Measurements from ENCODE around the gene THOC3.
"Not testable (repeated sequence)": the region's sequence is repeated elsewhere in the genome, so short reads cannot be mapped to it uniquely, and the experiment has no call there.

- TF ChIP-seq, protein P1, sequence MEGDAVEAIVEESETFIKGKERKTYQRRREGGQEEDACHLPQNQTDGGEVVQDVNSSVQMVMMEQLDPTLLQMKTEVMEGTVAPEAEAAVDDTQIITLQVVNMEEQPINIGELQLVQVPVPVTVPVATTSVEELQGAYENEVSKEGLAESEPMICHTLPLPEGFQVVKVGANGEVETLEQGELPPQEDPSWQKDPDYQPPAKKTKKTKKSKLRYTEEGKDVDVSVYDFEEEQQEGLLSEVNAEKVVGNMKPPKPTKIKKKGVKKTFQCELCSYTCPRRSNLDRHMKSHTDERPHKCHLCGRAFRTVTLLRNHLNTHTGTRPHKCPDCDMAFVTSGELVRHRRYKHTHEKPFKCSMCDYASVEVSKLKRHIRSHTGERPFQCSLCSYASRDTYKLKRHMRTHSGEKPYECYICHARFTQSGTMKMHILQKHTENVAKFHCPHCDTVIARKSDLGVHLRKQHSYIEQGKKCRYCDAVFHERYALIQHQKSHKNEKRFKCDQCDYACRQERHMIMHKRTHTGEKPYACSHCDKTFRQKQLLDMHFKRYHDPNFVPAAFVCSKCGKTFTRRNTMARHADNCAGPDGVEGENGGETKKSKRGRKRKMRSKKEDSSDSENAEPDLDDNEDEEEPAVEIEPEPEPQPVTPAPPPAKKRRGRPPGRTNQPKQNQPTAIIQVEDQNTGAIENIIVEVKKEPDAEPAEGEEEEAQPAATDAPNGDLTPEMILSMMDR (conservative IDR thresholded peaks at IDR 0.05; ENCODE audit: low read depth in 2 of 2), result not testable (repeated sequence)
- not testable (repeated sequence) for TF ChIP-seq POLR2AphosphoS5 (IDR thresholded peaks at IDR 0.05; ENCODE audit: low read depth); EZH2 (IDR thresholded peaks at IDR 0.05; ENCODE audit: low read depth, unreplicated experiment); EZH2phosphoT487 (IDR thresholded peaks at IDR 0.05; ENCODE audit: unreplicated experiment); JUNB (IDR thresholded peaks at IDR 0.05; ENCODE audit: unreplicated experiment); ZNF331 (CRISPR knock-in tag; IDR thresholded peaks at IDR 0.05; ENCODE audit: low read depth); STAT1 (IDR thresholded peaks at IDR 0.05; ENCODE audit: unreplicated experiment); CREB1 (CRISPR knock-in tag; IDR thresholded peaks at IDR 0.05; ENCODE audit: low read depth)
- TF ChIP-seq, protein P2, sequence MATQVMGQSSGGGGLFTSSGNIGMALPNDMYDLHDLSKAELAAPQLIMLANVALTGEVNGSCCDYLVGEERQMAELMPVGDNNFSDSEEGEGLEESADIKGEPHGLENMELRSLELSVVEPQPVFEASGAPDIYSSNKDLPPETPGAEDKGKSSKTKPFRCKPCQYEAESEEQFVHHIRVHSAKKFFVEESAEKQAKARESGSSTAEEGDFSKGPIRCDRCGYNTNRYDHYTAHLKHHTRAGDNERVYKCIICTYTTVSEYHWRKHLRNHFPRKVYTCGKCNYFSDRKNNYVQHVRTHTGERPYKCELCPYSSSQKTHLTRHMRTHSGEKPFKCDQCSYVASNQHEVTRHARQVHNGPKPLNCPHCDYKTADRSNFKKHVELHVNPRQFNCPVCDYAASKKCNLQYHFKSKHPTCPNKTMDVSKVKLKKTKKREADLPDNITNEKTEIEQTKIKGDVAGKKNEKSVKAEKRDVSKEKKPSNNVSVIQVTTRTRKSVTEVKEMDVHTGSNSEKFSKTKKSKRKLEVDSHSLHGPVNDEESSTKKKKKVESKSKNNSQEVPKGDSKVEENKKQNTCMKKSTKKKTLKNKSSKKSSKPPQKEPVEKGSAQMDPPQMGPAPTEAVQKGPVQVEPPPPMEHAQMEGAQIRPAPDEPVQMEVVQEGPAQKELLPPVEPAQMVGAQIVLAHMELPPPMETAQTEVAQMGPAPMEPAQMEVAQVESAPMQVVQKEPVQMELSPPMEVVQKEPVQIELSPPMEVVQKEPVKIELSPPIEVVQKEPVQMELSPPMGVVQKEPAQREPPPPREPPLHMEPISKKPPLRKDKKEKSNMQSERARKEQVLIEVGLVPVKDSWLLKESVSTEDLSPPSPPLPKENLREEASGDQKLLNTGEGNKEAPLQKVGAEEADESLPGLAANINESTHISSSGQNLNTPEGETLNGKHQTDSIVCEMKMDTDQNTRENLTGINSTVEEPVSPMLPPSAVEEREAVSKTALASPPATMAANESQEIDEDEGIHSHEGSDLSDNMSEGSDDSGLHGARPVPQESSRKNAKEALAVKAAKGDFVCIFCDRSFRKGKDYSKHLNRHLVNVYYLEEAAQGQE (IDR thresholded peaks at IDR 0.05; ENCODE audit: unreplicated experiment), result not testable (repeated sequence)
Measured at GRCh38 chr5:175968381-175968780, 266 bp upstream of the THOC3 start.
